Muscle of back (tissue), 11 donors: ENCODE data around the gene ARL8A. TPM values are rescaled to one million over a fixed set of nuclear protein-coding genes. Genes with fewer than 3 reads are reported as not detected.
"Not testable (repeated sequence)": the region's sequence is repeated elsewhere in the genome, so short reads cannot be mapped to it uniquely, and the experiment has no call there.

Source experiments
- DNase-seq, 3 donors: peaks; one replicate each; pipeline versions ENCODE4 v3.0.0 to v3.0.0-alpha.2; 2013
- polyA plus RNA-seq, 10 donors: library from polyadenylated mRNA; unstranded; fragments of 120-200 nt; gene quantifications; one replicate each; pipeline ENCODE4 v1.2.1, GENCODE V29; 2013; ENCODE audit not compliant: insufficient read length in 10 of 10

The ARL8A gene
- polyA plus RNA-seq, 10 donors, result 34.3 to 43.1 (median 38.4) TPM

DNA sequence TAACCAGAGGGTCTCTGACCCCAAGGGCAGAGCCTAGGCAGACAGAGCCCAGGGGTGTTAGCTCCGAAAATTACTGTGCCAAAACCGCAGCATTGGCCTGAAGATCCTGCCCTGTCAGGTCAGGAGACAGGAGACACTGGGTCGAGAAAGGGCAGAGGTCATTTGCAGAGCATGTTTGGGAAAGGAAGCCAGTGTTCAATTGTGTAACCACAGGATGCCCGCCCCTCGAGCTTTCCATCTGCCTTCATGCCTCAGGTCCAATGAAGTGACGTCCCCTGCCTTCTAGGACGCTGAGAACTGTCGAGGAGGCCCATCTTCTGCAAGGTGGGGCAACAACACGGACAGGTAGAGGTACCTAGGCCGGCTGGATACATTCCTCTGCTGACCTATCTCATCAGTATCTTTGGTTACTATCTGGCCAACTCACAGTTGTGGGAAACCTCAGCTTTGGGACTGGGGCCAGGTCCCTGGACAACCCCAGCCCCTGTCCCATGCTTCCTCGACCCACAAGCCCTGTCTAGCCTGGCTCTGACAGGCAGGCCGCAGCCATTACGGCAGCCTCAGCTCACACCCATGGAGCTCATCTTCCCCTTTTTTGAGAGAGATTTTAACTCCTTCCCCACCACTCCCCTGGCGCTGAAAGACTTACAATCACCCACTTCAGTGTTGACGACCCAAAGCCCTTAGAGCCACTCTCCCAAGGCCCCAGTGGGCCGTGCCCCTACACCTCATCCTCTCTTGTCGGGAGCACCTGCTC lies 1.3 kb downstream of the ARL8A start:
- DNase-seq, result no peak

DNA sequence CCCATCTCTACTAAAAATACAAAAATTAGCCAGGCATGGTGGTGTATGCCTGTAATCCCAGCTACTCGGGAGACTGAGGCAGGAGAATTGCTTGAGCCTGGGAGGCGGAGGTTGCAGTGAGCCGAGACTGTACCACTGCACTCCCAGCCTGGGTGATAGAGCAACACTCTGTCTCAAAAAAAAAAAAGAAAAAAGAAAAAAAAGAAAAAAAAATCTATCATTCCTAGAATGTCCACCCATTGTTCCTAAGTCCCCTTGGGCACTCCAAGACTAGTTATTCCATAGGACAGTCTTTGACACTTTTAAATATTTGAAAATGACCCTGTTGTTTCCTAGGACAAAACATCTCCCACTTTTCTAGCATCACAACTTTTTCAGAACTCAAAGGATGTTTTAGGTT lies 3.1 kb downstream of the ARL8A start:
- not testable (repeated sequence) for DNase-seq

DNA sequence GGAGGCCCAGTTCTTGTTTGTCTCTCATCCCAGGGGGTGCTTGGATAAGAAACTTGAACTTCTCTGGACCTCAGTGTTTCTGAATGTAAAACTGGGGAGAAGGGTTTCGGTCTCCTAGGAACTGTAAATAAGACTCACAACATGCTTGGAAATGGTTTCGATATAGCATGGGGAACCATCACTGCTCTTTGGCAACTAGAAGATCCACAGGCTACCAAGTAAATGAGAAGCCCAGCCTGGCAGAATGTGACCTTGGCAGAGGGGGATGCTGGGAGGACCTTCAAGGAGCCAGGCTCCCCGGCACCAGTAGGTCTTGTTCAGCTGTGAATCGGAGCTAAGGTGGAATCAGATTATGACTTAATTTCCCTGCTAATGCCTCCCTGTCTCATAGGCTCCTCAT lies 3.7 kb downstream of the ARL8A start:
- no peak for DNase-seq

DNA sequence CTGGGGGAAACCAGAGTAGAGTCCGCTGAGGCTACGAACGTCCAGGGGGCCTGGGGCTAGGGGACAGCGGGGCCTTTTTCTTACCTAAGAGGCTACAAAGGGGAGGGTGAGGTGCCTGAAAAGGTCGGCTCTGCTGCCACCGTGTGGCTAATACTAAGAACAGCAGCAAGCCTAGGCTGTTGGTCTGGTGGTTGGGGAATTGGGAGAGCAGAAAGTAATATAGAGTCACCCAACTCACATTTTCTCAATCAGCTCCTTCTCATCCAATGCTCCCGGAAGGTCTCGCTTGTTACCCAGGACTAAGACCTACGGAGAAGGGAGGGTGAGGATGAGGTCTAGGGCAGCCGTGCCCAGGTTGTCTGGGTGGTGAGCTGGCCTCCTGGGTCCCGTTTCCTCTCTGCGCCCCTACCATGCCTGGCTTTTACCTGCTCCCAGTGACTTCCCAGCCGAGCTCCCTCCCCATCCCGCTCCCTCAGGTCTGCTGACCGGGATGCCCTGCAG lies 9.3 kb downstream of the ARL8A start:
- DNase-seq, result peak; percentile 44 to 76 (median 61)

DNA sequence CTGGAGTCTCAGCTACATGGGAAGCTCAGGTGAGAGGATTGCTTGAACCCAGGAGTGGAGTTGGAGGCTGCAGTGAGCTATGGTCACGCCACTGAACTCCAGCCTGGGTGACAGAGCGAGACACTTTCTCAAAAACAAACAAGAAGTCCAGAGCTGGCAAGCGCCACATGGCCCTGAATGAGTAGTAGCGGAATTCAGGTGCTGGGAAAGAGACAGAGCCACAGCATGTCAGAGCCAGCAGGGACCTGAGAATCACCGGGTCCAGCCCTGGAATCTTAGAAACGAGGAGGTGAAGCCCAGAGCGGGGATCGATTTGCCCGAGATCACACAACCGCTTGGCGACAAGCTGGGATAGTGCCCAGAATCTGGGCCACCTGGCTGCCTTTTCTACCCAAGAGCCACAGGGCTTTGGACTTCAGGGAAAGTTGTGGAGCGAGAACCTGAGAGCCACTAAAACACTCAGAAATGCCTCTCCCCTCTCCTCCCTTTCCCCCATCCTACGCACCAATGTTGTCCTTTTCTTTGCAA lies 9.8 kb downstream of the ARL8A start:
- DNase-seq, result no peak

DNA sequence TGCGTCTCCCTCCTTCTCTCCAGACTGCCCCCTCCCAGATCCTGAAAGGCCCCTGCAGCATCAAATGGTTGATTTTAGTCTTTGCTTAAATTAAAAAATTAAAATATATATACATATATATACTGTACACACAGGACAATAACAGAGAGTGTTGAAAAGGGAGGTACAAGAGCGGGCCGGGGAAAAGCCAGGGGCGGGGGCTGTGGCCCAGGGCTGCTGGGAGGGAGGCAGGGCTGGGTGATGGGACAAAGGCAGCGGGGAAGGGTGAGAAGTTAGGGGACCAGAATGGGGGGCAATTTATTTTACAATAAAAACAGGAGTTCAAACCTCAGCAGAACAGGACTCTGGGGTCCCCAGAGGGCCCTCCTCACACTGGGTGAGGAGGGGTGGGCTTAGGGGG lies 10.5 kb downstream of the ARL8A start:
- DNase-seq, result no peak

DNA sequence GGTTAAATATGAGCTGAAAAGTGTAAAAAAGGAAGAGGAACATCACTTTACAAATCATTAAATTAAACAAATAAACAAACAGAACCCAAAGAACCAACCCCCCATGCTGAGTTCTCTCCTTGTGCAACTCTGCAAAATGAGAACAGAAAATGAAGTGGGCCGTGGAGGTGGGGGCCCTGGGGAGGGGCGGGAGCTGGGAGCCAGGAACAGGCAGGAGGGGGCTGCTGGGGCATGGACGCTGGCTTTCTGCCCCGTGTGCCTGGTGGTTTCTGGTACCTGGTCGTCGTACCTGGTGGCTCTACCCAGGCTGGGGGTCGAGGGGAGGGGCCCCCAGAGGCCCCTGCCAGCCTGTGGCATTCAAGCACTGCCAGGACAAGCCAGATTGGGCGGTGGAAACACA lies 11.0 kb downstream of the ARL8A start:
- no peak for DNase-seq

DNA sequence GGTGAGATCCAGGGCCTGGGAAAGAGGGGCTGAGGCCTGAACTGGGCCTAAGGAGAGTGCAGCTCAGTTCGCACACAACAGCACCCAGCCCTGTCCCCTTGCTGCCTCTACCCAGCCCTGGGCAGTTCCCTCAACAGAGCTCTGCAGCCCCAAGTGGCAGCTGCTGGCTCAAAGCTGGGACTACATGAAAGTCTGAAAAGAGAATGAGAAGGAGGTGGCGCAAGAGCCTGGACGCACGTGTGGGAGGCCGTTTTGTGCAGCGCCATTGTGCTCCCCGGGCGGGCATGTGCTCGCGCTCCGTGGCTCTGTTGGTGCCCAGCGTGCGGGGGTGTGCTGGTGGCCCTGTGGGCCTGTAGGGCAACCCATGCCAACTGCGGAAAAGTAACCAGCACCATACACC lies 11.5 kb downstream of the ARL8A start:
- no peak for DNase-seq

DNA sequence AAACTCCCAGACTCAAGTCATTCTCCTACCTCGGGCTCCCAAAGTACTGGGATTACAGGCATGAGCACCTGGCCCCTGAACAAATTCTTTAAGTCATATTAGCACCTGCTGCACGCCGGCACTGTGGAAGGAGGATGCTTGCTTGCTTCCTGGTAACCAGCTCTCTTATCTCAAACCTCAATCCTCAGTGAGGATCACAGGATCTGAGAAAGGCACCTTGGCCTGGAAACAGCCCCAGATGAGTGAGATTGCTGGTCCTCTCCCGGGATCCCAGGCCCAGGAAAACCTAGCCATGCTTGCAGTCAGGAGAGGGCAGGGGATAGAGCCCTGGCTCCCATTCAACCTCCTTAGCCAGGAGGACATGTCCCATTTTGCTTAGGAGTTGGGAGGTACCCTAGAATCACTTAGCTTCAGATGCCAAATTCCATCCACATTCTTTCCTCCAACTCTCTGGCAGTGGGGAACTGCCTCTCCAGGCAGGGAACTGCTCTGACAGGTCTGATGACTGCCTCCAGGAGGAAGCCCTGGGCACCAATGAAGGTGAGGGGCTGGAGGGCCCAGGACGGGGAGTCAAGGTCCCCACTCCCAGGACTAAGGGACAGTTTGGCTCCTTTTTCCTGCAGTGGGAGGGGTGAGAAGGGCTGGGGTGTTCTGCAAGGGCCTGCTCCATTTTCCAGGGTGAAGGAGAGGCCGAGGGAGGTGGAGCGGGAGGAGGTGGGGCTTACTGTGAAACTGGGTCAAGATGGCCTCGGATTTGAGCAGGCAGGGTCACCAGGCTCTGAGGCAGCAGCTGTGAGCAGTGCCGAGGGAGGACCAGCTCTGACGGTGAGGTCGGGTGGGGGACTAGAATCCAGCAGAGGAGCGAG lies 12.3 kb downstream of the ARL8A start:
- DNase-seq, result peak in 2 of 3 donors; percentile 29 to 77

DNA sequence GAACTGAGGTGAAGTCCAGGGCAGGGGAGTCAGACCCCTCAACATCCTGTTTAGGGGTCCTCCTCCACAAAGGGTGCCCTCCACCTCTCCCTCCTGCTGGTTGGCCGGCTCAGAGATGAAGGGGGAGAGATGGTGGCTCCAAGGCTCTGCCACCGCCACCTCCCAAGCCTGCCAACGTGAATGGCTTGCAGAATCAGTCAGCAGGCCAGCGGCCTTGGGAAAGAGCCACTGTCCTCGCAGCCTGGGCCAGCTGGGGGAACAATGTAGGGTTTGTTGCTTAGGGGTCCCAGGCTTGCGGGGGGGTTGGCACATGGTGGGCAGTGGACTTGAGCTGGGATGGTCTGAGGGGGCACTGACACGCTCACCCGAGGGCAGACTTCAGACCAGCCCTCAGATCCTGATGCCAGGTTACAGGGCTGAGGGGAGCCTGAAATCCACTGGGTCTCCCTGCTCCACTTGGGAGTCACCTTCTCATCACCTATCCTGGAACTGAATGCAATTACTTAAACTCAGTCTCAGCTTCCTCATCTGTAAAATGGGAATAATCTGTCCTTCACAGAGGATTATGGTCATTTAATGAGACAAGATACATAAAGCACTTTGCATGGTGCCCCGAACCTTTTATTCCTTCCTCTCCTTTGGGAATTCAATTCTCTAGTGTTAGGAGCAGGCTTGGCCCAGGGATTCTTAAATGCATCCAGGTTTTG lies 13.6 kb downstream of the ARL8A start:
- no peak for DNase-seq

DNA sequence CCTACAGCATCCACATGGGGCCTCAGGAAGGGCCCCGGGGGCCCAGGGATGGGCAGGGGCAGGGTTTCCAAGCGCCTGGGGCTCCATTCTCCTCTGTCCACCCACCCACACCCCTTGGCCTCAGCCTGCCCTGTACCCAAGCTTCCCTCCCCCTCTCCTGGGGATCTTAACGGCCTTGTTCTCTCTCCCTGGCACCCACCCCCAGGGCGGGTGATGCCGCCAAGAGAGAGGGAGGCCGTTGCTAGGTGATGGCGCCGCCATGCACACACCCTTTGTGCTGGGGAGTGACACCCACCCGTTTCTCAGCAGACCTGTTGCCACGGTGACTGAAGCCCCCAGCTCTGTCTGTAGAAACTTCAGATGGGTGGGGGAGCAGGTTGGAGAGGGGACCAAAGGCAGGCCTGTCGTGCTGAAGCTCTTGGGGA lies 14.2 kb downstream of the ARL8A start:
- DNase-seq, result no peak

DNA sequence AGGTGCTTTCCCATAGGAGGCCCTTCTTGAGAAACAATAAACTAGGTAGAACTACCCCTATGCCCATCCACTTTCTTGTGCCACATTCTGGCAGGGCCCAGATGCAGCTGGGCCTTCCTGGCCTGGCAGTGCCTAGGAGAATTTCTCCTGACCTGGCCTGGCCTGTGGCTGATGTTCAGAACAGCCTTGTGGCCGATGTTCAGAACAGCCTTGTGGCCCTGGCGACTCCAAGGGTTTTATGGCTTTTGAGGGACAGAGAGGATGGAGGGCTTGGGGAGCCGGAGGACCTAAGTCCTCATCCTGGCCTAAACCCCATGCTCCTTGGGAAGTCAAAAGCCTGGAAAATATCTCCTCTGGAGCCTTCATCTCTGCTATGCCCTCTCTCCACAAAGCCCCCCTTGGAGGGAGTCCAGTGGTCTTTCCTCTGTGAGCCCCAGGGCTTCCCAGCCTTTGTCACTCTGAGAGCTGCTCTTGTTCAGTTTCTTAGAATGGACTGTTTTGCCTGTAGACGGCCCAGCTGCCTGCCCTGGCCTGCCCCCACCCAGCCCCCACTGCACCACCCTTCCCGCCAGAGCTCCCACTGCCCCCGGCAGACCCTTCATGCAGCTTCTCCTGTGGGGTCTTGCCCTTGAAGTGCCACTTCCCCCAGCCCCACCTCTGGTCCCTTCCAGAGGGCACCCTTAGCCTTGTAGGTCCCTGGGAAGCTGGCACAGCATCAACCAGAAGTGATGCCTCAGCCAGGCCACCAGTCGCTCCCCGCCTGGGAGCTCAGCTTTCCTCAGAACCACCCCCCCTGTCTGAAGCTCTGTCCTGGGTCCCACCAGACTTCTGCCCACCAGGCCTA lies 14.9 kb downstream of the ARL8A start:
- no peak for DNase-seq

DNA sequence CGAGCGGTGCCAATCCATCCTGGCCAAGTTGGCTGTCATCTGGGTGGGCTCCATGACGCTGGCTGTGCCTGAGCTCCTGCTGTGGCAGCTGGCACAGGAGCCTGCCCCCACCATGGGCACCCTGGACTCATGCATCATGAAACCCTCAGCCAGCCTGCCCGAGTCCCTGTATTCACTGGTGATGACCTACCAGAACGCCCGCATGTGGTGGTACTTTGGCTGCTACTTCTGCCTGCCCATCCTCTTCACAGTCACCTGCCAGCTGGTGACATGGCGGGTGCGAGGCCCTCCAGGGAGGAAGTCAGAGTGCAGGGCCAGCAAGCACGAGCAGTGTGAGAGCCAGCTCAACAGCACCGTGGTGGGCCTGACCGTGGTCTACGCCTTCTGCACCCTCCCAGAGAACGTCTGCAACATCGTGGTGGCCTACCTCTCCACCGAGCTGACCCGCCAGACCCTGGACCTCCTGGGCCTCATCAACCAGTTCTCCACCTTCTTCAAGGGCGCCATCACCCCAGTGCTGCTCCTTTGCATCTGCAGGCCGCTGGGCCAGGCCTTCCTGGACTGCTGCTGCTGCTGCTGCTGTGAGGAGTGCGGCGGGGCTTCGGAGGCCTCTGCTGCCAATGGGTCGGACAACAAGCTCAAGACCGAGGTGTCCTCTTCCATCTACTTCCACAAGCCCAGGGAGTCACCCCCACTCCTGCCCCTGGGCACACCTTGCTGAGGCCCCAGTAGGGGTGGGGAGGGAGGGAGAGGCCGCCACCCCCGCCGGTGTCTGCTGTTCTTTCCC lies 16.5 kb downstream of the ARL8A start:
- no peak for DNase-seq

DNA sequence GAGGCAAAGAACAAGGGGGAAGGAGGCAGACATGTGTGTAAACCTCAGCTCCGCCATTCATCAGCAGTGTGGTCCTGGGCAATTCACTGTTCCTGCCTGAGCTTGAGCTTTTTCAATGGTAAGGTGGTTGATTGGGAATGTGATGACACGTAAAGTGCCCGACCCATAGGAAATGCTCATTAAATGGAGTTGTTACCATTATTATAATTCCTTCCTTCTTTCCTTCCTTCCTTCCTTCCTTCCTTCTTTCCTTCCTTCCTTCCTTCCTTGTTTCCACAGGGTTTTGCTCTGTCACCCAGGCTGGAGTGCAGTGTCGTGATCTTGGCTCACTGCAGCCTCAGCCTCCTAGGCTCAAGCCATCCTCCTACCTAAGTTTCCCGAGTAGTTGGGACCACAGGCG lies 17.5 kb downstream of the ARL8A start:
- no peak for DNase-seq

DNA sequence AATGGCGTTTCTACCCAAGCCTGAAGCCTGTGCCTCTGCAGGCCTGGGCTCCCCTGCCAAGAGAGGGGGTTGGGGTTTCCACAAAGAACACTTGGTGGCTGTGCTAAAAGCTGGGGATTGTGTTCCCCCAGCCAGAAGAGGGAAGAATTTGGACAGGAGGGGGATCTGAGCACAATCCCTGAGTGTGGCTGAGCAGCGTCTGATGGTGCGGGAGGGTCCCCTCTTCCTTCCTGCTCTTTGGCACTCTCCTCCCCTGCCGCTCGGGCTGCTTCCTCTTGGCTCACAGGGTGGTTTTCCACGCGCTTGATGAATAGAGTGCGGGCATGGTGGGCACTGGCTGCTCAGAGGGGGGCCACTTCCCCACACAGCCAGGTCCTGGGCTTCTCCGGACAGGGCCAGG lies 18.1 kb downstream of the ARL8A start:
- DNase-seq, result no peak

DNA sequence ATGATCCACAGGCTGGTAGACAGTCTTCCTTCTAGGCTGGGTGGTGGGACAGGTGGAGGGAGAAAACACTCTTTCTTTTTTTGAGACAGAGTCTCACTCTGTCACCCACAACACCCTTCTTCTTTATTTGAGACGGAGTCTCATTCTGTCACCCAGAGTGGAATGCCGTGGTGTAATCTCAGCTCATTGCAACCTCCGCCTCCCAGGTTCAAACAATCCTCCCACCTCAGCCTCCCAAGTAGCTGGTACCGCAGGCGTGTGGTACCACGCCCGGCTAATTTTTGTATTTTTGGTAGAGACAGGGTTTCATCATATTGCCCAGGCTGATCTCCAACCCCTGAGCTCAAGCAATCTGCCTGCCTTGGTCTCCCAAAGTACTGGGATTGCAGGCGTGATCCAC lies 18.9 kb downstream of the ARL8A start:
- no peak for DNase-seq

DNA sequence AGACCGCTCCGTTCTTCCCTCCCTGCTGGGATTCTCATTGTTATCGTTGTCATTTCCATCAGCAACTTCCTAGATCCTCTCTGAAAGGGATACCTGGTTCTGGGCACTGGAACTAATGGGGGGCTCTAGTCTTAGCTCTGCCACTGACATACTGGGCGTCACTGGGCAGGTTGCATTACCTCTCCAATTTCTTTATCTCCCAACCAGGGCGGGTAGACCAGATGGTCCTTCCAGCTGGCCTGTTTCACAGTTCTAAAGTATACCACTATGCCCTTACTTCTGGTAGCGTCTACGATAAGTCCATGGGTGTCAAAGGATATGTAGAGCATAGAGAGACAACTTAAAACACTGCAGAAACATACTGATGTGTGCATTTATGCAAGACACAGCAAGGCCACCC lies 20.4 kb downstream of the ARL8A start:
- no peak for DNase-seq

DNA sequence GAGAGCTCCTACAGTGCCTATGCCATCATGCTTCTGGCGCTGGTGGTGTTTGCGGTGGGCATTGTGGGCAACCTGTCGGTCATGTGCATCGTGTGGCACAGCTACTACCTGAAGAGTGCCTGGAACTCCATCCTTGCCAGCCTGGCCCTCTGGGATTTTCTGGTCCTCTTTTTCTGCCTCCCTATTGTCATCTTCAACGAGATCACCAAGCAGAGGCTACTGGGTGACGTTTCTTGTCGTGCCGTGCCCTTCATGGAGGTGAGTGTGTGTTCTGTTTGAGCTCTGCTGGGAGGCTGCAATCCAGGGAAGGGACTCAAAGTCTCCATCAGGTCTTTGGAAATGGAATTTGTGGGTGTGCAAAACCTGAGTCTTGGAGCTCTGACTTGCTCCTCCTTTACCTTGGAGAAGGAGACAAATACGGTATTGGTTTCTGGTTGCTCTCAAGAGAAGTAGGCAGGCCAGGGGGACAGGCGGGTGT lies 21.2 kb downstream of the ARL8A start:
- no peak for DNase-seq

DNA sequence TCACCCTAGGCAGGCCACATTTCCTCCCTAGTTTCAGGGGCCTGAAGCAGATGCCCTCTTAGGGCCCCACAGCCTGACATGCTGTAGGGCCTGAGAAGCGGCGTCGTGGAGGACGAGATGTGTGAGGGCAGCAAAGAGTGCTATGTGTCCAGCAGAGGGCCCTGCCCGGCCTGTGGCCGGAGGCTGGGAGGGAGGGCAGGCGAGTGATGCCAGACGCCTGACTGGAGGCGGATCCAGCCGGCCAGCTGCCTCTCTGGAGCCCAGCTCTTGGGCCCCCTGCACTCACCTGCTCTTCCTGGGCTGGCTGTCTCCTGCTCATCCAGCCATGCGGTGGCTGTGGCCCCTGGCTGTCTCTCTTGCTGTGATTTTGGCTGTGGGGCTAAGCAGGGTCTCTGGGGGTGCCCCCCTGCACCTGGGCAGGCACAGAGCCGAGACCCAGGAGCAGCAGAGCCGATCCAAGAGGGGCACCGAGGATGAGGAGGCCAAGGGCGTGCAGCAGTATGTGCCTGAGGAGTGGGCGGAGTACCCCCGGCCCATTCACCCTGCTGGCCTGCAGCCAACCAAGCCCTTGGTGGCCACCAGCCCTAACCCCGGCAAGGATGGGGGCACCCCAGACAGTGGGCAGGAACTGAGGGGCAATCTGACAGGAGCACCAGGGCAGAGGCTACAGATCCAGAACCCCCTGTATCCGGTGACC lies 21.8 kb downstream of the ARL8A start, which contains the start of gene GPR37L1:
Gene GPR37L1 (plus strand): TSS at position 279 of the 697 bp plus-strand sequence. CDS start 47 bp downstream, at position 326.
- DNase-seq, result peak in 1 of 3 donors; percentile 34
